GM12891 (cell line): ENCODE results near the gene FGF14.

Experiments used
- POLR2A ChIP-seq: IDR thresholded peaks from 2 replicates; pipeline ENCODE4 v1.6.1; 2011; ENCODE audit warnings: low read depth, low read length, control low read depth
- POLR2AphosphoS5 ChIP-seq: IDR thresholded peaks from 2 replicates; pipeline ENCODE4 v1.6.1; 2011; ENCODE audit warnings: low read depth, low read length, control low read depth
- SPI1 ChIP-seq: IDR thresholded peaks from 2 replicates; pipeline ENCODE4 v1.6.1; 2011; ENCODE audit warnings: low read depth, low read length, control low read depth
- TAF1 ChIP-seq: IDR thresholded peaks from 2 replicates; pipeline ENCODE4 v1.6.1; 2011; ENCODE audit warnings: low read depth, low read length, control low read depth

DNA sequence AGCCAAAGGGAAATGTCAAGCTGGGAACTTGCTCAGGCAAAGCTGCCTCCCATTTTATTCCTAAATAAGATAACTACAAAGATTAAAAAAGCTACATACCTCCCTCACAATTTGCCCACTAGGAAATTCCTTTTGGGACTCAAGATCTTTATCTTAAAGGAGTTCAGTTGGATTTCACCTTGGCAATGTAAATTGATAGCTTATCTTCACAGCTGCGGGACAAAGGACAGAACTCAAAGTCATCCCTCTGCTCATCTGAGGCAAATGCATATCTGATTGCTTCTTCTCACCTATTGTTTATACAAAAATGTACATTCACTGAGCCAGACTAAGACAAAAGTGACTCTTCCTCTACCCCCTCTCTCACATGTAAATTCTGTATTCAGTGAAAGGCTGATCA lies 47.8 kb downstream of the FGF14 start:
- TF ChIP-seq POLR2AphosphoS5: no peak
- no peak for TF ChIP-seq POLR2A
- no peak for TF ChIP-seq TAF1
- no peak for TF ChIP-seq SPI1
